Measurements from ENCODE around the gene PRRC2B.

PRRC2B gene

DNA sequence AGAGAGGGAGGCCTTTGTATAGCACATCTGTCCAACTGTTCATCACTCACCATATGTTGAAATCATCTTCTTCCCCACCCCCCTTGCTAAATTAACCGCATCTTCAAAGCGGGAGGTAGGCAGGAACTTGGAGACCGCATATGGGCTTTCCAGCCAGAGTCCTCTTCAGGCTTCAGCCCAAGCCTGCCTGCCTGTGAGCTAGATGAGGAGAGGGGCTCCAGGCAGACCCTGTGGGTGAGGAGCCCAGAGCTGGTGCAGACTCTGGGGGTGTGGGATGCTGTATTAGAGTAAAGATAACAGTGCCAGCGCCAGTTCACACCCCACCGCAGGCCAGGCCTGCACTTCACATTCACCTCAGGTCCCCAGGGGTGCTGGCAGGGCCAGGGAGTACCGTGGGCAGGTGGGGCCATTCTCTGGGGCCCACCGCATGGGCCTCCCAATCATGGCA, 16.2 kb downstream of the PRRC2B start:
- DNase-seq: peak in 1 of 3 experiments; percentile 11

DNA sequence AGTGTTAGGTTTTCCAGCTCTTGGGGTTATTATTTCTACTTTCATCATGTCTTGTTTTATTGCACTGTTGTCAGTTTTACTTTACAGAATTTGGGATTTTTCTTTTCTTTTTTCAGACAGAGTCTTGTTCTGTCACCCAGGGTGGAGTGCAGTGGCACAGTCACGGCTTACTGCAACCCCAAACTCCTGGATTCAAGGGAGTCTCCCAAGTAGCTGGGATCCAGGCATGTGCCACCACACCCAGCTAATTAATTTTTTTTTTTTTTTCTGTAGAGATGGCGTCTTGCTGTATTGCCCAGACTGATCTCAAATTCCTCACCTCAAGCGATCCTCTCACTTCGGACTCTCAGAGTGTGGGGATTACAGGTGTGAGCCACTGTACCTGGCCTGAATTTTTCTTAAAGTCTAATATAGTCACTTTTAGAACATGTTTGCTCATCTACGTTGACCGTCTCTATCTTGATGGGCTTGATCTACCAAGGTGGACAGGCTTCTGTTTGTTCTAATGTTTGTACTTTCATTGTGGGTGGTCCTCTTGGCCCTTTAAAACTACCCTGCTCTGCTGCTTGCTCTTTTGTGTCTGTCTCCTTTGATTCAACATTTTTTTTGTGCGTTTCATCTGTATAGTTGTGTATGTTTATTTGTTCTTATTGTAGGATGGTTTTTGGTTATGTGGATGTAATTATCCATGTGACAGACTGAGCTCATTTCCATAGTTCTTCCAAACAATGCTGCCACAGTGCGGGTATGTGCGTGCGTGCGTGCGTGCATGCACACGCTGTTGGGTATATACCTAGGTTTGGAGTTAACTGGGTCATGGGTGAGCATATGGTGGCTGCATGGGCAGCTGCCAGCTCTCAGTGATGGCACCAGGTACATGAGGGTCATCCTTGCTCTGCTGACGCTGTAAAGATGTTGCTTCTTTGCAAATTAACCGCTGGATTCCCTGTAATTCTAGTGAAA, 18.1 kb downstream of the PRRC2B start:
- no peak for DNase-seq

DNA sequence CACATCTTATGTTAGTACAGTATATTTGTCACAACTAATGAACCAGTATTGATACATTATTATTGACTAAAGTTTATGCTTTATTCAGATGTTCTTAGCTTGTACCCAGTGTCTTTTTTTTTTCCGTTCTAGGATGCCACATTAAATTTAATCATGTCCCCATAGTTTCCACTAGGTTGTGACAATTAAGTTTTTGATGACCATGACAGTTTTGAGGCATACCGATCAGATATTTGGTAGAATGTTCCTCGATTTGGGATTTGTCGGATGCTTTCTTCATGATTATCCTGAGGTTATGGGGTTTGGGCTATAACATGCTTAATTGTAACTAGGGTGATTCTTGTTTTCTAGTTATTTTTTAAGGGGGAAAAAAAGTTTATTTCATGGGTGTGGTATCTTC, 22.6 kb downstream of the PRRC2B start:
- no peak for DNase-seq

DNA sequence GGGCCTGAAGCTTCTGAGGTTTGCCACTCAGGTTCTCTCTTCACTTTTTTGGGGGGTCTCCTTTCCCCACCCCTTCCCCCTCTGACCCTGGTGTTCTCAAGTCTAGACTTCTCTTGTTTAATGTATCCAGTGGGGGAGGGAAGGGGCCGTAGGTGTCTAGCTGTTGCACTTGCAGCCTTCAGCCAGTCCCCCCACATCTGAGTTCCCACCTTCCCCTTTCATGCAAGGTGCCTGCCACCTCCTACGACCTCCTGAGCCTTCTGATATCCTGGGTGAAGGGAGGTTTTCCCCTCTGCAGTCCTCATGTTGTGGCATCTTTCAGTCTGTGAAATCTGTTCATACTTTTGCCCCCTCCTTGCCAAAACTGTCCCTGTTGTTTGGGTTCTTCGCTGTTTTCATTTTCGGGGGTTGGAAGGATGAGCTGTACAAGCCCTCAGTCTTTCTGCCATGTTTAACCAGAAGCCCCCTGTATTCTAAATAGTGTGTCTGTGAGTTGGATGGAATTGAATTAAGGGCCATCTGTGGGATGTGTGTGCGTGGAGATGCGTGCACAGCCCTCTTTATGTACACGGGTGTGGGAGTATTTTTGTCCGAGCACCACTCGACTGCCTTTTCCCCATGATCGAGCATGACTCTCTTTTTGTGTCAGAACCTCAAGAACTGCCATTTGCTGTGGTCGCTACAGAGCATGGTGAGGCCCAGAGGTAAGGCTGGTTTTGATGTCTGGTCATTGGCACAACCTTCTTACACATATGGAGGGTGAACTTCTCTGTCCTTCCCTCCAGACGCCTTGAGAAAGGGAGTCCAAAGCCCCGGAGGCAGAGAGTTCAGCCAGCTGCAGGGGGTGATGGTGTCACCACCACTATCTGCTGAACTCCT, 23.6 kb downstream of the PRRC2B start:
- DNase-seq: no peak

DNA sequence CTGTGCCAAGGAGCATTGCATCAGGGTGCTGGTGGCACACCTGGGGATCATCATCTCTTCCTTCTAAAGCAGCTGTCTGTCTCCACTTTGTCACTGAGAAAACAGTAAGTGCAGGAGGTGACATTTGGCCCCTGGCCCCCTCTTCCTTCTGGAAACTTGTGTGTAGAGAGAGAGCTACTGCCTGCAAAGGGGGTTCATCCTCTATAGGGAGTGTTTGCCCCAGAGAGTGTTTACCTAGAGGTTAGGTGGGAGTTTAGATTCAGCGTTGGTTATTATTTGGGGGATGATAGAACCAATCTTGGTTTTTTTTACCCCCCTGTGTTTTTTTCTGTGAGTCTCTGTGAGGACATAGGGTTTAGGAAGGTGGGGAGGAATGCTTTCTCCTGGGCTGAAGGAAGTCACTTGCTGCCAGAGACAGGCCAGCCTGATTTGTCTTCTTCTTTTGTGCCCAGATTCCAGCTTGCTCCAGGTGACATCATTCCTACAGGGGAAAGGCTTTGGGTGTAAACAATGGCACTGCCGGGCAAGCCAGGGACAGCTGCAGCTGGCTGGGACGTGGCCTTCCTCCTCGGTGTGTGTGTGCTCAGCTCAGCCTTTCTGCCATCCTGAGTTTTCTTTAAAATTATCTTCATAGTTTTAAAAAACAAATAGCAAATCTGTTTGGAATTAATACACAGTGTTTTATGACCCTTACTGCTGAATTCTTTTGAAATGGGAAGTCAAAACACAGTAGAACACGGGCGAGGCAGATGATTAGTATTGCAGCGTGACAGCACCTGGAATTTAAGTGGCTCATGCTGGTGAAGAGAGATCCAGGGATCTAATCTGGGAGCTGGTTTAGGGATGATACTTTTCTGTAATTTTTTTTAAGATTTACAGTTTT, 24.5 kb downstream of the PRRC2B start:
- DNase-seq: peak; percentile 18 to 81 (median 51)

DNA sequence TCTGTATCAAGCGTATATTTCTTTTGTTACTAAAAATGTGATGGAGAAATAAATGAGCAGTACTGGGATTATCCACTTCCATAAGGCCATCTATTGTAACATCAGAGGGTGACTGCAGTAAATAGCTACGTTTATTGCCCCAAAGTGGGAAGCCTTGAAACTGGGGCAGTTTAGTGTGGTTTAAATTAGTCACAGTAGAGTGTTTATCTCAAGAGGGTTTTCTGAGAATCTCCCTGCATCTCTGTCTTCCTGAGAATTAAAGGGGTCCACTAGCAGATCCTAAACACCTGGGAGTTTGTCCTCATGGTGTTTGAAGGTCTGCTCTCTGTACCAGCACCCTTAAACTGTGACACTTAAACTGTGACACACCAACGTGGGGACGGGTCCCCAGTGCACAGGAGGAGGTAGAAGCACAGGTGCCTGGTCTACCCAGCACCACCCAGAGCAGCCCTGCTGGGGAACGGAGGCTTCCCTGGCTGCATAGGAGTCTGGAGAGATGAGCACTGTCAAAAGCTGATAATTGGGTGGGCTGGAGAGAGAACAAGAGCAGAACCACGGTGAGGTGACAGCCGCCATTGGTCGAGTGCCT, 25.2 kb downstream of the PRRC2B start:
- DNase-seq: no peak

DNA sequence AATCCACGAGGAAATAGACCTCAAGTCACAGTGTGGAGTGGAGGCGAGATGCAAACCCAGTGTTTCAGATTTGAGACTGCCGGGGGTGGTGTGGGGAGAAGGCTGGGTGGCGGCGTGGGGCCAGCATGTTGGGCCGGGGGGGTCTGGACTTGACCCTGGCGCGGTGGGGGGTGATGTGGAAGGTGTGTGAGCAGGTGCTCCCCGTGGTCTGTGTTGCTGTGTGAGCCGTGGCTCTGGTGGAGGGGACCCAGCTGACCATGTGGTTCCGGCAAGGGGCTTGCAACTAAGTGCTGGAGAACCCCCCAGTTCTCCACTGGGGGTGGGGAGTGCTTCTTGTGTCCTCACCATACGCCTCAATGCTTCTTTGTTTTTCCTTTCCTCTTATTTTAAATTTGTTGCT, 25.8 kb downstream of the PRRC2B start:
- no peak for DNase-seq

DNA sequence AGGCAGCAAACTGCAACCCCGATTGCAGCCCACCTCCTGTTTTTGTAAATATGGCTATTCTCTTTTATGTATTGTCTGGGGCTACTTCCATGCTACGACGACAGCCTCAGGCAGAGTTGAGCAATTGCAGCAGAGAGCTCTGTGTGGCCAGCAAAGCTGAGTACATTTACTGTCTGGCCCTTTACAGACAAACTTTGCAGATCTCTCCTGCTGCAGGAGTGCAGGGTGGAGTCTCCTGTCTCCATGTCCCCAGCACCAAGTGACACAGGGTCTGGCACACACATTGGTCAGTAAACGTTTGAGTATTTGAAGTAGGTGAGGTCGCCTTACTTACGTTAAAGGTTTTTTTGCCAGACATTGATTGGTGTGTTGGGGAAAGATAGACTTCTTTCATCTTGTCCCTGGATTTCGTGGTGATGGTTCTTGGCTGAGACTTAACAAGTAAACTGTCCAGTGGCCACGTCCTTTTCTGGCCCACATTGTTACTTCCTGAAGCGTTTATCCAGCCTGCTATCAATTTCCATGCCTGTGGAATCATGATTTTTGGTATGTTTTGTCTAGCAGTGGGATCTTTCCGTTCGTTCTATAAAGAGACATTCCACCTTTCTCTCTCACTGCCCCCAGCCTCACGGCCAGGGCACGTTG, 27.2 kb downstream of the PRRC2B start:
- peak in 1 of 3 experiments; percentile 55 for DNase-seq

DNA sequence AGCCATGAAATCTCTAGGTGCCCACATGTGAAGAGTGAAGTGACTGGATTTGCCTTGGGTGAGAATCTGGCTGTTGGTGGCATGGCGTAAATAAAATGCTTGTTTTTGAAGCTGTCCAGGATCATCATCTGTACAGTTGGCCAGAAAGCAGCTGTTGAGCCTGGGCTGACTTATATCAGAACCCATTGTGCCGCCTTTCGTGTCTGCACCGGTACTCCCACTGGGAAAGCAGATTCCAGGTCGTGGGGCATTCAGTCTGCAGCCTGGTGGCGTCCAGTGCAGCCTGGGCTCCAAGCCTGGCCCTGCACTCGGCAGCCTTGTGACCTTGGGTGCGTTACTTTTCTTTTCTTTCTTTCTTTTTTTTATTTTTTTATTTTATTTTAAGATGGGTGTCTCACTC, 27.8 kb downstream of the PRRC2B start:
- DNase-seq: no peak

DNA sequence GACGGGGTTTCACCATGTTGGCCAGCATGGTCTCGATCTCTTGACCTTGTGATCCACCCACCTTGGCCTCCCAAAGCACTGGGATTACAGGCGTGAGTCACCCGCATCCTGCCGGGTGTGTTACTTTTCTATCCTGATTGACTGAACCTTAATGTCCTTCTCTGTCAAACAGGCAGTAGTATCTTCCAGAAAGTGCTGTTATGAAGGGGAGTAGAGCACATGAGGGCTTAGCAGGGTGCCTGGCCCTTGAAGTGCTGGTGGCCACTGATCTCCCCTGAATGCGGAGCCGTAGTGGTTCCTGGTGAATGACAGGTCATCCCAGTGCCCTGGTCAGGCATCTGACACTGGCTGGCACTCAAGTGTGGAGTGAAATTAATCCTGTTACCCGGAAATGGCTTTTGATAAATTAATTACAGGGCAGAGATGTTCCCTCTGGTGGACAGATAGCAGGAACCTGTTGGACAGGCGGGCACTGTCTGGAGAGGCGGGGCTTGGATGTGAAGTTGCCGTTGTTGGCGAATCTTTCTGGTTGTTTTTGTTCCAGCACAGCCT, 28.4 kb downstream of the PRRC2B start:
- DNase-seq: peak in 2 of 3 experiments; percentile 59 to 82

DNA sequence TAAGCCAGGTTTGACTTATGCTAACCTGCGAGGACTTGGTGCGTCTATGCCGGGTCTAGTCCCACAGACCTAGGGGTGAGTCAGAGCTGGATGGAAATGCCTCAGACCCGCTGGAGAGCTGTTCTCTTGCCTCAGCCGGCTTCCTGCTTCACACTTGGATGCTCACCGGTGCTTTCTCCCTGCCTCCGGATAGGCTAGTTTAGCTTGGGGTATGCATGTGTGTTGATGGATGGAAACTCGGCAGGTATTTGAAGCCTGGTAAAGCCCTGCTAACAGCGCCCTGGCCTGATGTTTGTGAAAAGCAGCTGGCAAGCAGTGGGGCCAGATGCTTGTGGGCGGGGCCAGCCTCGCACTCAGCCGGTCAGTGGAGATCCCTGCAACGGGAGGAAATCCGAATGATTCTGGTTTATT, 29.3 kb downstream of the PRRC2B start:
- peak; percentile 38 to 71 (median 48) for DNase-seq

DNA sequence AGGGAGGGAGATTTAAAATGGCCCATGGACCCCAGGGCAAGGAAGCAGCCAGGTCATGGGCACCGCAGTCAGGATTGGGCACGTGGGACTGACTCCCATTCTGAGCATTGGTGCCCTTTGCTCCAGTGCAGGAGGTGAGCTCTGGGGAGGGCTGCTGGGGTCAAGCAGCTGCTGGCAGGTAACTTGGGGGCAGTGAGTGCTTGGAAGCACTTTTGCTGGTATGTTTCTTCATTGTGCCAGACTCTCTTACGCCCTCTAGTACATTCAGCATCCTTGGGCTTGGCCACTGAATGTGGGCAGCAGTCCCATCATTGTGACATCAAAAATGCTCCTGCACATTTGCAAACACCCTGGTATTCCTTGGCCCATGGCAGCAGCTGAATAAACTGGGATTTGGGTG, 32.7 kb downstream of the PRRC2B start:
- DNase-seq: no peak

DNA sequence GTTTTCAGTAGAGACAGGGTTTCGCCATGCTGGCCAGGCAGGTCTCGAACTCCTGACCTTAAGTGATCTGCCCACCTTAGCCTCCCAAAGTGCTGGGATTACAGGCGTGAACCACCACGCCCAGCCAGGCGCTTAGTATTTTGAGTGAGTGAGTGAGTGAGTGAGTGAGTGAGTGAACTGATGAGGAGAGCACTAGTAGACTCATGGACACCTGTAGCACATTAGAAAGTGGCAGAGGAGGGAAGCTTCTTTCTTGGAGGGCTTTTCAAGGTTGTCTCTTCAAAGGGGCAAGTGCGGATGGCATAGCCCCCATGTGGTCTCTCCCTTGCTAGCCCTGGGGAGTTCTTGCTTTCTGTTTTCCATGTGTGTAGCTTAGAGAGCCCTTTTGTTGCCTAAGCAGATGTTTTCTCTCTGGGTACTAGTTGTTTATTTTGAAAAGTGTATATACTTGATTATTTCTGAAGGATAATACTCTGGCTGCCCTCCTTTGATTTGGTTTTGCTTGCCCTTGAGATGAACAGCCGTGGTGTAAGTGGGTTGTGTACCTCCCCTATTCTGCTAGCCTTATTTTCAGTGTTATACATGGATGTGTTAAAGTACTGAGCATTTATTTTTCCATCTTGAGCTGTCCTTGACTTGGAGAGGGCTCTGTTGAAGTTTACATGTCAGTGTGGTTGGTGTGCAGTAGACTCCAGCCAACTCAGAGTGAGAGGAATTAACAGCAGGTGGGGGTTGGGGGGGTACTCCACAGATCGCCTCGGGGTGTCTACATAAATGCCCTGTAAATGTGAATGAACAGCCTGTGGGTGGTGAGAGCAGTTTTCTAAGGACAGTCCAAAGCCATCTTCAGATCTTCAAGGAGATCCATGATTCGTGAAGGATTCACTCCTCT, 35.5 kb downstream of the PRRC2B start:
- DNase-seq: peak in 1 of 3 experiments; percentile 12

DNA sequence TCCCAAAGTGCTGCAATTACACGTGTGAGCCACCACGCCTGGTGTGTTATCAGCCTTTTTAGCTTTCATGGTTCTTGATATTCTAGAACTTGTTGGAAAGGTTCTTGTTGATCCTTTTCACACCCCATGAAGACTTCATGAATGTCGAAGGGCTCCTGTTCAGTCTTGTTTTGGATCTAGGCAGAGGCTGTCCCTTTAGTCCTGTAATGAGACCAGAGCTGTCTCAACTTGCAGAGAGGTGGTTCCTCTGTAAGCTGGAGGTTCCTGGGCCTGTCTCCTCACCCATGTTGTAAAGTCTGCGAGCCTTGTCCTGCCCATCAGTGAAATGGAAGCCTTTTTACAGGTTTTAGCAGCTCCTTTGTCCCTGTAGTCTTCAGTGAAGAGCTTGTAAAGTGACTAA, 38.2 kb downstream of the PRRC2B start:
- DNase-seq: no peak

DNA sequence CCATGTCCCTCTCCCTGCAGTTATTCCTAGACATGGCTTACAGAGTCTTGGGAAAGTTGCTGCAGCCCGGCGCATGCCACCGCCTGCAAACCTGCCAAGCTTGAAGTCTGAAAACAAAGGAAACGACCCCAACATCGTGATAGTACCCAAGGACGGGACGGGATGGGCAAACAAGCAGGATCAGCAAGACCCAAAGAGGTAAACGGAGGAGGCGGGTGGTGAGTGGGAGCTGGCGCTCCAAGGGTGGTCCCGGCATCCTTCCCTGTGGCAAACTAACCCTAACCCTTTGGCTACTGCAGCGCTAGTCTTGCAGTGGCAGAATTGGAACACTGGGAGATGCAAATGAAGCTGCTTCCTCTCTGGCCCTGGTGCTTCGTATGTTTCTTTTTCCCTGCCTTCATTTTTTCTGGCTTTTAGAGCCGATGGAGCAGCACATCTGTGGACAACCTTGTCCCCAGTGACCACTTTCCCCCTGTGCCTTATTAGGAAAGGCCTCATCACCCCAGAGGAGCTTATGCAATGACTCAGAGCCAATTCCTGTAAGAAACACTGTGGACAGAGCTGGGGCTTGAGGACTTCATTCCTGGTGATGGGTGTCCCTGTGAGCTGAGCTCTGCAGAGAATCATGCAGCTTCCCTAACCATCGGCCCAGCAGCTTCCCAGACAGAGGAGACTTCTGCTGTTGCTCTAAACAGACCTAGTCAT, 38.9 kb downstream of the PRRC2B start:
- DNase-seq: no peak

DNA sequence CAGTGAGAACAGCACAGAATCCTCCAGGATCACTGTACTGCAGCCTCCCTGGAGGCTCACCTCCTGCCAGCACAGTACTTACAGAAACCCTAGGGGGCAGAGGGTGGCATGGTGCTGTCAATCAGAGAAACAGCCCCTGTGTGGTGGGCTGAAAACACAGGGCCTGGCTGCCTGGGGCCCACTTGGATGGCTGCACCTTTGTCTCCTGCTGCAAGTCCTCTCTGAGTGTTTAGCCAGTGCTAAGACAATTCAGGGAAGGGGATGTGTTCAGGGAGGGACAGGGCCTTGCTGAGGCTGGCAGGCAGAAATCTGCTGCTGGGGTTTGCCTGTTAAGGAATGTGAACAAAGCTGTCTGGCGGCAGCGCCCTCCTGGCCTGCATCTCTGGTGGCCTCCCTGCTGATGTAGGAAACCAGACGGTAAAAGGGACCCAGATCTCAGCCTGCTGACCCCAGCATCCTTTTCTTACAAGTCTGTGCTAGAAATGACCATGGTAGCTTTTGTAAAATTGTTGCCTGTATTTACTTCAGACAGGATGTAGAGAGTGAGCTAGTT, 39.5 kb downstream of the PRRC2B start:
- DNase-seq: no peak

DNA sequence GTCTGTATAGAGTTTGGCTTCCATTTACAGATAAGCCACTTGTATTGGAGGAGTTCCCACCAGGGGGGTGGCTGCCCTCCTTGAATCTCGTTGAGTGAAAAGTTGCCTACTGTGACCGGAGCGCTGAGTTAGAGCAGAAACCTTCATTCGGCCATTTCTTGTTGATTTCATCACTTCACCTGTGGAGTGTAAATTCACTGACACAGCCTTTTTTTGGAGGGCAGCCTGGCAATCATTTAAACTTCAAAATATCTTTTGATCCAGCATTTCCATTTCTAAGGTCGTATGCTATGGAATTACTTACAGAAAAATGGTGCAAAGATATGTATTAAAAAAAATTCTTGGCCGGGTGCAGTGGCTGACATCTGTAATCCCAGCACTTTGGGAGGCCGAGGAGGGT, 40.8 kb downstream of the PRRC2B start:
- no peak for DNase-seq

DNA sequence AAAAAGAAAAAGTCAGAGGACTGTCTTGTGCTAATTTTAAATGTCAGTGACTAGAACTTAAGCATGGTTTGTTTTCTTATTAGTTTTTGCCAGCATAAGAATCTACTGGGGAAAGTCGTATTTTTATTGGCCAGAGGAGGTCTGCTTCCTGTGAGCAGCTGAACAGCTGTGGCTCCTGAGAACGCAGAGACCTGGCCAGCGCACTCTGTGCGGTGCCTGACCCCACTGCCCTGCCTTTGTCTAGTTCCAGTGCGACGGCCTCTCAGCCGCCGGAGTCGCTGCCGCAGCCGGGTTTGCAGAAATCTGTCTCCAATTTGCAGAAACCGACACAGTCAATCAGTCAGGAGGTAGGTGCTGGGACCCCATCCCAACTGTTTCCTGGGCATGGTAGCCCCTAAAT, 42.5 kb downstream of the PRRC2B start:
- no peak for DNase-seq

DNA sequence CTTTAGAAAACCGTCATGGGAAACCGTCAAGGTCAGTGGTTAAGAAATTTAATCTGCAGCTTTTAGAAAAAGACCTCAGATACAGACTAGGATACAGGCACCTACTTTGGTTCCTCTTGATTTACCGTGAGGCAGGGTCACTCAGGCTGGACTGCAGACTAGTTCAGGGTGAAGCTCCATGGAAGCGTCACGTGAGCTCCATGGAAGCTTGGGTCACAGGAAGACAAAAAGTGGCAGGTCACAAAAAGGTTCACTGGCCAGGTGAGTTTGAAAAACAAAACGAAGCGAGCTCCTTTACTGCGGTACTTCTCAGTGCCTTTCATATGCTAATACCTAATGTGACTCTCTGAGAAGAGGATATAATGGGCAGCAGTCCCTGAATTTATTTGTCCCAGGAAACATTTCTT, 43.0 kb downstream of the PRRC2B start:
- DNase-seq: no peak
